Fibroblast of mammary gland (primary cell): Measurements from ENCODE around the gene FMO3.

Experiments
- DNase-seq: peaks from one replicate; pipeline ENCODE4 v3.0.0-alpha.2; 2010; ENCODE audit warnings: low read depth
- H3K4me3 ChIP-seq: 2 replicates; pipeline ENCODE4 v1.5.1; 2011; ENCODE audit warnings: low read depth, mild to moderate bottlenecking, low read length, moderate library complexity; ENCODE audit not compliant: control insufficient read depth
- CTCF ChIP-seq: conservative IDR thresholded peaks from 2 replicates; pipeline ENCODE4 v1.5.1; 2011; ENCODE audit warnings: low read depth, low read length, inconsistent platforms; ENCODE audit not compliant: control insufficient read depth, insufficient read depth

FMO3 gene

GRCh38 chr1:171090604-171091003, at the start of gene FMO3:
TSS of gene FMO3 (plus strand) at chr1:171090905. CDS start at chr1:171092659, 1,754 bp downstream.
- no peak for DNase-seq
- TF ChIP-seq CTCF = no peak
- H3K4me3 ChIP-seq = no peak within 1 kb of the TSS

GRCh38 chr1:171048014-171048413, 42.7 kb upstream of the FMO3 start:
- DNase-seq = no peak
- no peak overlapping the region for H3K4me3 ChIP-seq
- no peak for TF ChIP-seq CTCF

GRCh38 chr1:171052977-171053376, 37.7 kb upstream of the FMO3 start:
- DNase-seq = no peak
- no peak for TF ChIP-seq CTCF
- H3K4me3 ChIP-seq = no peak overlapping the region

GRCh38 chr1:171055966-171056643, 34.6 kb upstream of the FMO3 start:
- H3K4me3 ChIP-seq = no peak overlapping the region
- peak; percentile 2 for TF ChIP-seq CTCF
- DNase-seq = peak; percentile 30

GRCh38 chr1:171061425-171062143, 29.1 kb upstream of the FMO3 start:
- no peak for TF ChIP-seq CTCF
- peak; percentile 24 for DNase-seq
- no peak overlapping the region for H3K4me3 ChIP-seq

GRCh38 chr1:171062902-171063301, 27.8 kb upstream of the FMO3 start:
- no peak for DNase-seq
- H3K4me3 ChIP-seq = no peak overlapping the region
- no peak for TF ChIP-seq CTCF

- H3K4me3 ChIP-seq = no peak overlapping the region
- no peak for TF ChIP-seq CTCF
- DNase-seq = no peak
These were observed 15.7 kb upstream of the FMO3 start for GRCh38 chr1:171075041-171075440.
